DOHH2 (cell line): ENCODE results near the gene DIS3L.
"Not testable (repeated sequence)": the region's sequence is repeated elsewhere in the genome, so short reads cannot be mapped to it uniquely, and the experiment has no call there.

ENCODE experiments used
- H3F3A ChIP-seq: fragments of 200-600 bp; sonication (generic), shearing (Covaris generic); 2 replicates; pipeline ENCODE4 v1.6.0; 2016; ENCODE audit warnings: antibody characterized with exemption, mild to moderate bottlenecking; ENCODE audit not compliant: control insufficient read depth, insufficient read depth
- H3K27ac ChIP-seq: fragments of 200-600 bp; sonication (generic); 2 replicates; pipeline ENCODE4 v1.5.1; 2014; ENCODE audit warnings: low read depth, mild to moderate bottlenecking, low read length, moderate library complexity
- H3K27me3 ChIP-seq: fragments of 200-600 bp; sonication (generic); 2 replicates; pipeline ENCODE4 v1.6.1; 2014; ENCODE audit warnings: mild to moderate bottlenecking, low read length, mixed read lengths; ENCODE audit not compliant: control insufficient read depth
- H3K36me3 ChIP-seq: fragments of 200-600 bp; sonication (generic); 2 replicates; pipeline ENCODE4 v1.6.1; 2014; ENCODE audit warnings: mild to moderate bottlenecking, low read length, moderate library complexity, mixed read lengths; ENCODE audit not compliant: control insufficient read depth
- H3K4me1 ChIP-seq: fragments of 200-600 bp; sonication (generic); 2 replicates; pipeline ENCODE4 v1.6.1; 2014; ENCODE audit warnings: mild to moderate bottlenecking, low read length, mixed read lengths; ENCODE audit not compliant: control insufficient read depth
- H3K4me2 ChIP-seq: fragments of 200-600 bp; sonication (generic); 2 replicates; pipeline ENCODE4 v1.6.0; 2014; ENCODE audit warnings: mild to moderate bottlenecking, low read length, moderate library complexity
- H3K4me3 ChIP-seq: fragments of 200-600 bp; sonication (generic); 2 replicates; pipeline ENCODE4 v1.5.1; 2014; ENCODE audit warnings: mild to moderate bottlenecking, low read length, mixed read lengths
- H3K79me2 ChIP-seq: fragments of 200-600 bp; sonication (generic); 2 replicates; pipeline ENCODE4 v1.6.1; 2014; ENCODE audit warnings: mild to moderate bottlenecking, low read length, mixed read lengths; ENCODE audit not compliant: control insufficient read depth
- H3K9me2 ChIP-seq: fragments of 200-600 bp; sonication (generic); replicated peaks from 2 replicates; pipeline ENCODE4 v1.6.1; 2014; ENCODE audit warnings: mild to moderate bottlenecking, low read length, mixed read lengths; ENCODE audit not compliant: control insufficient read depth
- H3K9me3 ChIP-seq: fragments of 200-600 bp; sonication (generic); 2 replicates; pipeline ENCODE4 v1.6.1; 2014; ENCODE audit warnings: antibody characterized with exemption, low read length, mixed read lengths; ENCODE audit not compliant: control insufficient read depth, insufficient read depth
- H4K20me1 ChIP-seq: fragments of 200-600 bp; sonication (generic); 2 replicates; pipeline ENCODE4 v1.6.0; 2014; ENCODE audit warnings: low read depth, mild to moderate bottlenecking, antibody characterized with exemption, low read length, moderate library complexity; ENCODE audit not compliant: control insufficient read depth, insufficient read depth
- EZH2phosphoT487 ChIP-seq: fragments of 200-600 bp; sonication (generic); IDR thresholded peaks from 2 replicates; pipeline ENCODE4 v1.6.1; 2017; ENCODE audit warnings: borderline replicate concordance, mild to moderate bottlenecking, antibody characterized with exemption, low read length, moderate library complexity, mixed read lengths
- TF ChIP-seq, protein P1 (sequence below): fragments of 200-600 bp; sonication (generic); IDR thresholded peaks from one replicate; pipeline ENCODE4 v1.5.1; 2014; ENCODE audit warnings: antibody characterized with exemption, mild to moderate bottlenecking, low read depth, low read length; ENCODE audit not compliant: poor library complexity, severe bottlenecking

The DIS3L gene

DNA sequence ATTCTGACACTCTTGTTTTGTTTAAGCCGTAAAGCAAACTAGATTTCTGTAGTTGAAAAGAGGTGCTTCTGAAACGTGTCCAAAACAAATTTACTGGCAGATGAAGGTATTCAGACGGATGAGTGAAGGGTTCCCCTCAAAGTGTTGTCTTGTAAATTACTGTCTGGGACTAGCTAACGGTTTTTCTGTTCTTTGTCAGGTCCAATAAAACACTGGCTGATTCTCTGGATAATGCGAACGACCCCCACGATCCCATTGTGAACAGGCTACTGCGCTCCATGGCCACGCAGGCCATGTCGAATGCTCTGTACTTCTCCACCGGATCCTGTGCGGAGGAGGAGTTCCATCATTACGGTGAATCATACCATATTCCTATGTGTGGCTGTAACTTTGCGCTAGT lies 35.4 kb downstream of the DIS3L start:
- H3F3A ChIP-seq: peaks cover 16% of the 10 kb centered on the region; the same call in 1 of the 2 replicates
- no peaks in the 10 kb centered on the region for H3K79me2 ChIP-seq
- no peaks in the 10 kb centered on the region for H3K9me2 ChIP-seq
- no peaks in the 10 kb centered on the region for H4K20me1 ChIP-seq
- no peak overlapping the region for H3K4me3 ChIP-seq
- TF ChIP-seq EZH2phosphoT487: no peak
- TF ChIP-seq, protein P1, sequence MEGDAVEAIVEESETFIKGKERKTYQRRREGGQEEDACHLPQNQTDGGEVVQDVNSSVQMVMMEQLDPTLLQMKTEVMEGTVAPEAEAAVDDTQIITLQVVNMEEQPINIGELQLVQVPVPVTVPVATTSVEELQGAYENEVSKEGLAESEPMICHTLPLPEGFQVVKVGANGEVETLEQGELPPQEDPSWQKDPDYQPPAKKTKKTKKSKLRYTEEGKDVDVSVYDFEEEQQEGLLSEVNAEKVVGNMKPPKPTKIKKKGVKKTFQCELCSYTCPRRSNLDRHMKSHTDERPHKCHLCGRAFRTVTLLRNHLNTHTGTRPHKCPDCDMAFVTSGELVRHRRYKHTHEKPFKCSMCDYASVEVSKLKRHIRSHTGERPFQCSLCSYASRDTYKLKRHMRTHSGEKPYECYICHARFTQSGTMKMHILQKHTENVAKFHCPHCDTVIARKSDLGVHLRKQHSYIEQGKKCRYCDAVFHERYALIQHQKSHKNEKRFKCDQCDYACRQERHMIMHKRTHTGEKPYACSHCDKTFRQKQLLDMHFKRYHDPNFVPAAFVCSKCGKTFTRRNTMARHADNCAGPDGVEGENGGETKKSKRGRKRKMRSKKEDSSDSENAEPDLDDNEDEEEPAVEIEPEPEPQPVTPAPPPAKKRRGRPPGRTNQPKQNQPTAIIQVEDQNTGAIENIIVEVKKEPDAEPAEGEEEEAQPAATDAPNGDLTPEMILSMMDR: no peak
- H3K9me3 ChIP-seq: no peaks in the 10 kb centered on the region
- H3K4me2 ChIP-seq: no peak overlapping the region
- no peaks in the 10 kb centered on the region for H3K27me3 ChIP-seq
- H3K27ac ChIP-seq: no peak overlapping the region
- no peaks in the 10 kb centered on the region for H3K4me1 ChIP-seq
- H3K36me3 ChIP-seq: peaks cover 87% of the 10 kb centered on the region

GRCh38 chr15:66348530-66348929 lies 55.2 kb downstream of the DIS3L start:
- not testable (repeated sequence) for H3K27me3 ChIP-seq
- H3K36me3 ChIP-seq: peaks cover 77% of the 10 kb centered on the region

GRCh38 chr15:66356077-66356358 lies 62.6 kb downstream of the DIS3L start:
- no peaks in the 10 kb centered on the region for H3K9me2 ChIP-seq
- peaks cover 13% of the 10 kb centered on the region for H3F3A ChIP-seq
- H4K20me1 ChIP-seq: no peaks in the 10 kb centered on the region
- H3K4me2 ChIP-seq: peak overlapping the region; percentile 64
- peaks cover 42% of the 10 kb centered on the region for H3K36me3 ChIP-seq
- TF ChIP-seq EZH2phosphoT487: no peak
- TF ChIP-seq, protein P1: no peak
- no peaks in the 10 kb centered on the region for H3K27me3 ChIP-seq
- no peaks in the 10 kb centered on the region for H3K9me3 ChIP-seq
- peak overlapping the region; percentile 76 for H3K4me3 ChIP-seq
- peak overlapping the region; percentile 78 for H3K27ac ChIP-seq
- H3K79me2 ChIP-seq: peaks cover 38% of the 10 kb centered on the region
- H3K4me1 ChIP-seq: peaks cover 57% of the 10 kb centered on the region

More at GRCh38 chr15:66348530-66348929, 55.2 kb downstream of the DIS3L start:
- H4K20me1 ChIP-seq, H3K4me3 ChIP-seq, H3K27ac ChIP-seq, H3K9me2 ChIP-seq, H3K4me1 ChIP-seq, H3K9me3 ChIP-seq, H3K4me2 ChIP-seq, H3F3A ChIP-seq: not testable (repeated sequence)
- peaks cover 16% of the 10 kb centered on the region for H3K79me2 ChIP-seq

- H4K20me1 ChIP-seq: no peaks in the 10 kb centered on the region
- peaks cover 13% of the 10 kb centered on the region for H3F3A ChIP-seq
- peak within 1 kb of the TSS; percentile 76 for H3K4me3 ChIP-seq
- no peaks in the 10 kb centered on the region for H3K9me2 ChIP-seq
- peaks cover 57% of the 10 kb centered on the region for H3K4me1 ChIP-seq
- no peak for TF ChIP-seq EZH2phosphoT487
- TF ChIP-seq, protein P1: no peak
- peaks cover 38% of the 10 kb centered on the region for H3K79me2 ChIP-seq
- no peaks in the 10 kb centered on the region for H3K27me3 ChIP-seq
- H3K36me3 ChIP-seq: peaks cover 37% of the 10 kb centered on the region
- peak within 1 kb of the TSS; percentile 78 for H3K27ac ChIP-seq
- peak within 1 kb of the TSS; percentile 66 for H3K4me2 ChIP-seq
- H3K9me3 ChIP-seq: no peaks in the 10 kb centered on the region
These were observed 63.2 kb downstream of the DIS3L start, which contains the start of gene TIPIN for GRCh38 chr15:66356359-66357236. Gene TIPIN (minus strand): TSS chr15:66356685. CDS start chr15:66352947, 3,738 bp downstream.
